ENCODE results near the gene SCN8A.

SCN8A gene

GRCh38 chr12:51700887-51701286 lies 109.9 kb downstream of the SCN8A start:
- no peak for DNase-seq
- intact Hi-C loops (cut with DNase I), result no loop called here

DNA sequence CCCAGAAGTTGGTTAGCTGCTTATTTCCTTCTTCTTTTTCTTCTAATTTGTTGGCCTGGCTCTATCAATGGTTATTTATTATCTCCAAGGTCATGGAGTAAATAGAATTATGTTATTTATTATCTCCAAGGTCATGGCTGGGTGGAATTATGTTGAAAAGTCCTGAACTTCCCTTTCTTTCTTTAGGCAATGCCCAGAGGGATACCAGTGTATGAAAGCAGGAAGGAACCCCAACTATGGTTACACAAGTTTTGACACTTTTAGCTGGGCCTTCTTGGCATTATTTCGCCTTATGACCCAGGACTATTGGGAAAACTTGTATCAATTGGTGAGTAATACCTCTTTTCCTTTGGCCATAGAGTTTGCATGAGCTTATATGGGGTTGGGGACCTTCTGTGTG lies 111.6 kb downstream of the SCN8A start:
- intact Hi-C loops (cut with DNase I), result no loop called here
- DNase-seq, result no peak

GRCh38 chr12:51705450-51705849 lies 114.4 kb downstream of the SCN8A start:
- intact Hi-C loops (cut with DNase I), result no loop called here
- DNase-seq, result no peak

DNA sequence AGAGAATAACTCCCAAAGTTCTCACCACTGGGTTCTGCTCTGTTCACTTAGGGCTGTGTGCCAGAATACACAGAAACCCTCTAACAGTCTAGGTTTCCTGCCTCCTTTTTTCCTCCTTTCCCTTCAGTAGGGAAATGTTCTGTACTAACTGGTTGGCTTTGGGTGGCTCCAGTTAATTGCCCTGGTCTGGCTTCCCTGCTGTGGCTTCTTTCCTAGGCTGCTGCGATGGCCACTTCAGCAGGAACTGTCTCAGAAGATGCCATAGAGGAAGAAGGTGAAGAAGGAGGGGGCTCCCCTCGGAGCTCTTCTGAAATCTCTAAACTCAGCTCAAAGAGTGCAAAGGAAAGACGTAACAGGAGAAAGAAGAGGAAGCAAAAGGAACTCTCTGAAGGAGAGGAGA lies 115.2 kb downstream of the SCN8A start:
- intact Hi-C loops (cut with DNase I), result no loop called here
- DNase-seq, result no peak

- intact Hi-C loops (cut with DNase I), result no loop called here
- DNase-seq, result no peak
Observed at GRCh38 chr12:51714666-51715065, 123.6 kb downstream of the SCN8A start.

- no peak for DNase-seq
- intact Hi-C loops (cut with DNase I), result no loop called here
Observed at GRCh38 chr12:51717326-51717925, 126.4 kb downstream of the SCN8A start.

DNA sequence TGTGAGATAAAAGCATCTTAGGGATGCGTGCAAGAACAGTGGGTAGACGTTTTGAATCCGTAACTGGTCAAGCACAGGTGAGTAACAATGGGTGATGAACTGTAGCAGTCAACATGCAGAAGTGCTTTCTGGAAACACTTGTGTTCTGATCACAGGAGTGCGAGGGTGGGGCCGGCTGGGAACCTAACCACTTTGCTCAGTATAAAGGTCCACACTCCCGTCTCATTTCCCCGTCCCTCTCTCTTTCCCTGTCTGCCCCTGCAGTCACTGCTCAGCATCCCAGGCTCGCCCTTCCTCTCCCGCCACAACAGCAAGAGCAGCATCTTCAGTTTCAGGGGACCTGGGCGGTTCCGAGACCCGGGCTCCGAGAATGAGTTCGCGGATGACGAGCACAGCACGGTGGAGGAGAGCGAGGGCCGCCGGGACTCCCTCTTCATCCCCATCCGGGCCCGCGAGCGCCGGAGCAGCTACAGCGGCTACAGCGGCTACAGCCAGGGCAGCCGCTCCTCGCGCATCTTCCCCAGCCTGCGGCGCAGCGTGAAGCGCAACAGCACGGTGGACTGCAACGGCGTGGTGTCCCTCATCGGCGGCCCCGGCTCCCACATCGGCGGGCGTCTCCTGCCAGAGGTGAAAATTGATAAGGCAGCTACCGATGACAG lies 130.4 kb downstream of the SCN8A start:
- intact Hi-C loops (cut with DNase I), result no loop called here
- DNase-seq, result peak; percentile 31 to 95 (median 56)

DNA sequence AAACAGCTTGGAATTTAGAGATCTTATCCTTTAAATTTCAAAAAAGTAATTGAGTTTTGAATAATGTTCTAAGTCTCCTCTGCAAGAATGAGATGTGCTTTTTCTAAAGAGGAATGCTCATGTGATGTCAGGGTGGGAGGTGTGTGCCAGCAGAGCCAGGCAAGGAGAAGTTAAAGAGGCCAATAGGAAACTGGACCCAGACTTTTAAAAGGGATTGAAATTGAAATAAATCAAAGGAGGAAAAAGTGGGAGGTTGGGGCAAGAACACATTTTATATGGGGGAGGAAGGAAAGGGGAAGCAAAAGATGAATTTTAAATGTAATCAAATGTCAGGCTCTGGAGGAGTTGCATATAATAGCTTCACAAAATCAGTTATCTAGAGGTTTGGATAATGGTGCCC lies 131.4 kb downstream of the SCN8A start:
- peak in 1 of 10 donors; percentile 9 for DNase-seq
- intact Hi-C loops (cut with DNase I), result no loop called here

DNA sequence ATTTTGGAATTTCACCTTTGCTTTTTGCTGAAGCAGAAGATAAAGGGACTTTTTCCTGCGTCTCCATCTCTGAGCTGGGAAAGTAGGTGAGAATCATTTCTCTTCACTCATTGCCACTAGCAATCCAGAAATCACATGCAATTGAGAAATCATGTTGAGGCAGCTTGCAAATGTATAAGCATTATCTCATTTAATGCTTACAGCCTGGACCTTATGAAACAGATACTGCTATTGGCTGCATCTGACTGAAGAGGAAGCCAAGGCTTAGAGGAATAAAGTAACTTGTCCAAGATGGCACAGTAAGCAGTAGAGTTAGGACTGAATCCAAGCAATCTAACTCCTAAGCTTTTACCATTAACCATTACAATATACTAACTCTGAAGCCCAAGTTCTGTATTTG lies 135.1 kb downstream of the SCN8A start:
- intact Hi-C loops (cut with DNase I), result no loop called here
- DNase-seq, result no peak

- no peak for DNase-seq
- intact Hi-C loops (cut with DNase I), result no loop called here
Observed at GRCh38 chr12:51726931-51727330, 135.9 kb downstream of the SCN8A start.

DNA sequence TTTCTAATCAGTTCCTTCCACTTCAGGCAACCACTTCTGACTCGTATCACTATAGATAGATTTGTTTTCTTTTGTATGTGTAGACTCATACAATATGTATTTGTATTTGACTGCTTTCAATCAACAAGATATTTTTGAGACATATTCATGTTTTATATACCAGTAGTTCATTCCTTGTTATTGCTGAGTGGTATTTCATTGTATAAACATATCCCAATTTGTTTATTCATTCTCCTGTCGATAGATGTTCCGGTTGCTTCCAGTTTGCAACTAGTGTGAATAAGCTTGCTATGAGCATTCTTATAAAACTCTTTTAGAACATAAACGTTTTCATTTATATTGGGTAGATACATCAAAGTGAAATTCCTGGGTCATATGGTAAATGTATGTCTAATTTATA lies 138.3 kb downstream of the SCN8A start:
- intact Hi-C loops (cut with DNase I), result no loop called here
- no peak for DNase-seq

DNA sequence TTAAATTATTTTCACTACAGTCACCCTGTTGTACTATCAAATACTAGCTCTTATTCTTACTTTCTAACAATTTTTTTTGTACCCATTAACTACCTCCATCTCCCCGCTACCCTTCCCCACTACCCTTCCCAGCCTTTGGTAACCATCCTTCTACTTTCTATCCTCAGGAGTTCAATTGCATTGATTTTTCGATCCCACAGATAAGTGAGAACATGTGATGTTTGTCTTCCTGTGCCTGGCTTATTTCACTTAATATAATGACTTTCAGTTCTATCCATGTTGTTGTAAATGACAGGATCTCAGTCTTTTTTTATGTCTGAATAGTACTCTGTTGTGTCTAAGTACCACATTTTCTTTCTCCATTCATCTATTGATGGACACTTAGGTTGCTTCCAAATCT lies 139.7 kb downstream of the SCN8A start:
- DNase-seq, result no peak
- intact Hi-C loops (cut with DNase I), result no loop called here

GRCh38 chr12:51740536-51740935 lies 149.5 kb downstream of the SCN8A start:
- DNase-seq, result no peak
- intact Hi-C loops (cut with DNase I), result no loop called here

GRCh38 chr12:51744235-51744634 lies 153.2 kb downstream of the SCN8A start:
- intact Hi-C loops (cut with DNase I), result no loop called here
- DNase-seq, result no peak

DNA sequence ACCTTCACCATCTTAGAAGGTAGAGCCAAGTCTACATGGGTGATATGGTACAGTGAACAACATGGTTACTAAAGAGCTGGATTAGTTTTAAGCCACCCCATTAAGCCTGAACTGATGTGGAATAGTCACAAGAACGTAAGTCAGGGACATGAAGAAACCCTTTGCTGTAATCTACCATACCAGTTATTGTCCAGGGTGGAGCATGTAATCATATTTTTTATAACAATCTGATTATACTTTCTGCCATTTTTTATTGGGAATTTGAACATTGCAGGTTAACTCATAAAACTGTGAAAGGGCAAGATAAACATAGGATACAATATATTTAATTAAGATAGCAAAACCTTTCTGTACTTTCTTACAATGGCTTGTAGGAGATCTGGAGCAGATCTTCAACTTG lies 153.9 kb downstream of the SCN8A start:
- intact Hi-C loops (cut with DNase I), result no loop called here
- DNase-seq, result no peak

DNA sequence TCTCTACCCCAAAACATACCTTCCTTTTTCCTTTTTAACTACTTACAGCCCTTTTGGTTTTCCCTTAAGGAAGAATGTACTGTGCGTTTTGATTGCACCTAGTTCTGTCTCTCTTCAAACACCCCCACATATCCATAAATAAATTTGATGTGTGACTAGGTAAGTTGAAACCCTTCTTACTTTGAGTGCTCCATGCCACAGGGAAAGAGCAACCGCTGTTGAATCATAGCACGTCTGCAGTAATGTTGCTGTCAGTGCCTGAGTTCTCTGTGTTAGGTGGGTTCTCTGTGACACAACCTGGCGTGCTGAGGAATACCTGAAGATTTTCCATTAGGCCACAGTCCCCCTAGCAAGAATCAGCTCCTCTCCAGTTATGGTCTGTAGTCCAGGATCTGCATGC lies 155.4 kb downstream of the SCN8A start:
- intact Hi-C loops (cut with DNase I), result no loop called here

DNA sequence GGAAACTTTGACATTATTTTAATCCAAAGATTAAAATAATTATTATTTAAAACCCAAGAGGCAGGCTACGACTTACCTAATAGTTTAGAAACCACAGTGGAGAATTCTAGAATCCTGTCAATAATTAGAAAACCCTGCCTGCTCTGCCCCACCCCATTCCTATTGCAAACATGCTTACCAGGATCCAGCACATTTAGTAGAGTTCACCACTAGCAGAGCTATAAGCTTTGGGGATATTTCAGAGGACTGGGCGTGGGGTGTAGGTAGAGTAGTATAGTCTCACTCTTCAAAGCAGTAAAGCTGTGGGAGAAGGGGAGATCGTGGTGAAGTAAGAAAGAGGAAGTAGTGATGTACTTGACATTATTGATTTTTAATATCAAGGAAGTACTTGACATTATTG lies 157.2 kb downstream of the SCN8A start:
- intact Hi-C loops (cut with DNase I), result no loop called here
- DNase-seq, result no peak

More for the DNA sequence above, 155.4 kb downstream of the SCN8A start:
- DNase-seq, result peak in 1 of 10 donors; percentile 21

- DNase-seq, result peak in 6 of 10 donors; percentile 28 to 92 (median 60)
- intact Hi-C loops (cut with DNase I), result no loop called here
Observed at GRCh38 chr12:51749206-51749985, 158.4 kb downstream of the SCN8A start.

- intact Hi-C loops (cut with DNase I), result no loop called here
- DNase-seq, result no peak
Observed at GRCh38 chr12:51749986-51750317, 158.9 kb downstream of the SCN8A start.

DNA sequence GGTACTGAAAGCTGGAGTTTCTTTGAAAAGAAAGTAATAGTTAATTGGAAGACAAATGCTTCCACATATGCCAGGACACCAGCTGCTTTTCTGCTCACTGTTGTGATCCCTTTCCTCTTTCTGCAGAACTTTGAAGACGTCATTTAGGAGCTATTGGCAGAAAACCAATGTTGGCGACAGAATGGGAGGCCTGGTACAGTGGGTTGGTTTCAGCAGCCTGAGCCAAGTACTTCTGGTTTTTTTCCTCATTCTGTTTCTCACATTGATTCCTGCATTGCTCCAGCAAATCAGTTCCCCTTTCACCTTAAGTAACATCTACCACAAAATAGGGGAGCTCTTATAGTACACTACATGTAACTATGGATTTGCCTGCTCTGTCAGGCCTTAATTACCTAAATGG lies 160.6 kb downstream of the SCN8A start:
- intact Hi-C loops (cut with DNase I), result no loop called here
- DNase-seq, result peak in 8 of 10 donors; percentile 23 to 79 (median 49)

- intact Hi-C loops (cut with DNase I), result no loop called here
- DNase-seq, result peak; percentile 56 to 97 (median 80)
Observed at GRCh38 chr12:51752234-51752889, 161.3 kb downstream of the SCN8A start.
